ENCODE data around the gene WWOX. TPM values are rescaled to one million over a fixed set of nuclear protein-coding genes. Genes with fewer than 3 reads are reported as not detected.

The WWOX gene
- total RNA-seq, 1 experiment from 2014 or later, result 15.6 TPM

GRCh38 chr16:78127130-78127529 lies 27.7 kb downstream of the WWOX start:
- DNase-seq, result no peak
- Histone ChIP-seq H4K20me1 (ENCODE audit: control insufficient read depth, insufficient read depth, insufficient read length) (no peaks in the 10 kb centered on the region), H3K18ac (ENCODE audit: insufficient read length, low read depth, low read length) (no peak overlapping the region), H4K8ac (replicated peaks; ENCODE audit: insufficient read length, low read depth, low read length) (no peak overlapping the region), H3K9ac (ENCODE audit: extremely low read depth, insufficient read length, low read length) (no peak overlapping the region), H3K4me2 (ENCODE audit: insufficient read depth, insufficient read length, low read length) (no peak overlapping the region), H3K4ac (ENCODE audit: low read depth, low read length) (no peak overlapping the region), H2BK15ac (ENCODE audit: low read depth, low read length) (no peak overlapping the region), H4K5ac (ENCODE audit: insufficient read length, low read depth, low read length) (no peak overlapping the region), H3K79me1 (ENCODE audit: insufficient read depth, low read depth, low read length, poor library complexity, severe bottlenecking) (no peaks in the 10 kb centered on the region), H2BK12ac (ENCODE audit: insufficient read length, low read depth, low read length) (no peak overlapping the region), H3T11ph (ENCODE audit: low read length) (no peak overlapping the region), H3K9me3 (ENCODE audit: control insufficient read depth, low read depth, low read length) (no peaks in the 10 kb centered on the region), H4K91ac (ENCODE audit: insufficient read length, low read depth, low read length) (no peak overlapping the region), H2BK120ac (ENCODE audit: low read depth, low read length, poor library complexity, severe bottlenecking) (no peak overlapping the region), H2BK5ac (ENCODE audit: insufficient read length, low read length) (no peak overlapping the region), H2AK5ac (ENCODE audit: insufficient read length, low read length) (no peak overlapping the region), H3K79me2 (ENCODE audit: insufficient read depth, low read length) (no peaks in the 10 kb centered on the region), H3K27ac (ENCODE audit: insufficient read length, low read depth, low read length) (no peak overlapping the region), H2BK20ac (ENCODE audit: low read depth, low read length, poor library complexity, severe bottlenecking) (no peak overlapping the region), H3K23ac (ENCODE audit: insufficient read length, low read depth, low read length) (no peak overlapping the region), H3K4me1 (ENCODE audit: insufficient read depth, low read length) (no peaks in the 10 kb centered on the region; the same call in 1 of the 2 replicates), H3K23me2 (ENCODE audit: insufficient read length, low read depth, low read length, poor library complexity, severe bottlenecking) (no peaks in the 10 kb centered on the region), H3K14ac (ENCODE audit: insufficient read depth, low read length) (no peak overlapping the region), H3K56ac (ENCODE audit: insufficient read length, low read depth, low read length) (no peak overlapping the region), H2AFZ (ENCODE audit: low read length) (no peak overlapping the region), H3K27me3 (ENCODE audit: insufficient read depth, low read length) (no peaks in the 10 kb centered on the region)
- H3K27me3 Mint-ChIP-seq (ENCODE audit: low read depth), result no peaks in the 10 kb centered on the region
- H3K36me3 Mint-ChIP-seq (ENCODE audit: insufficient read depth in 1 of 3, low read depth in 3 of 3), result no peaks in the 10 kb centered on the region
- whole genome bisulfite sequencing (ENCODE audit: extremely low coverage, insufficient read length, low lambda C conversion rate), result no CpG with 5 or more reads among the region's 5 CpGs
- no peak overlapping the region for H3K4me3 Mint-ChIP-seq
- H3K27ac Mint-ChIP-seq, result no peak overlapping the region; a peak in 1 of 7 replicates
- no peaks in the 10 kb centered on the region for H3K9me3 Mint-ChIP-seq
- TF ChIP-seq CTCF (conservative IDR thresholded peaks at IDR 0.05), result no peak
- peaks cover 0 to 3% of the 10 kb centered on the region in 2 experiments; a peak in 2 of 4 replicates for H3K4me1 Mint-ChIP-seq
